HepG2 (cell line): Measurements from ENCODE around the gene TTC6. TPM values are rescaled to one million over a fixed set of nuclear protein-coding genes. Genes with fewer than 3 reads are reported as not detected.

Experiments
- CCDC6 ChIP-seq: sonication (generic); formaldehyde crosslinking; IDR thresholded peaks from 2 replicates; pipeline ENCODE4 v1.8.1; 2022; ENCODE audit warnings: mild to moderate bottlenecking, missing genetic modification reagents, moderate library complexity
- HNRNPH1 ChIP-seq: fragments of 200-400 bp; formaldehyde crosslinking; optimal IDR thresholded peaks from 2 replicates; pipeline ENCODE3; 2017; ENCODE audit warnings: mild to moderate bottlenecking, low read depth, low read length
- NFATC3 ChIP-seq: sonication (generic); formaldehyde crosslinking; IDR thresholded peaks from 2 replicates; pipeline ENCODE4 v1.5.1; 2020; ENCODE audit warnings: mild to moderate bottlenecking, missing genetic modification reagents
- NR0B2 ChIP-seq: sonication (generic); formaldehyde crosslinking; IDR thresholded peaks from 2 replicates; pipeline ENCODE4 v1.4.0; 2020; ENCODE audit warnings: mild to moderate bottlenecking, missing genetic modification reagents
- PHF20 ChIP-seq: sonication (generic); formaldehyde crosslinking; IDR thresholded peaks from 2 replicates; pipeline ENCODE4 v1.5.0; 2020; ENCODE audit warnings: mild to moderate bottlenecking, missing genetic modification reagents
- PITX1 ChIP-seq: sonication (generic); formaldehyde crosslinking; IDR thresholded peaks from 2 replicates; pipeline ENCODE4 v1.5.1; 2020; ENCODE audit warnings: mild to moderate bottlenecking, missing genetic modification reagents
- SRSF4 ChIP-seq: fragments of 200-400 bp; formaldehyde crosslinking; IDR thresholded peaks from one replicate; pipeline ENCODE4 v1.6.1; 2018; ENCODE audit warnings: mild to moderate bottlenecking, low read depth, low read length, moderate library complexity; ENCODE audit not compliant: poor library complexity, severe bottlenecking
- ZBTB7B ChIP-seq: sonication (generic); formaldehyde crosslinking; IDR thresholded peaks from 2 replicates; pipeline ENCODE4 v1.4.0; 2020; ENCODE audit warnings: missing genetic modification reagents
- ZNF136 ChIP-seq: sonication (generic); formaldehyde crosslinking; IDR thresholded peaks from 2 replicates; pipeline ENCODE4 v1.8.1; 2022; ENCODE audit warnings: low read depth, mild to moderate bottlenecking, moderate library complexity, missing genetic modification reagents
- ZNF292 ChIP-seq: sonication (generic); formaldehyde crosslinking; IDR thresholded peaks from 2 replicates; pipeline ENCODE4 v1.8.1; 2022; ENCODE audit warnings: mild to moderate bottlenecking, low read depth, missing genetic modification reagents, borderline replicate concordance
- ZNF350 ChIP-seq: sonication (generic); formaldehyde crosslinking; IDR thresholded peaks from 2 replicates; pipeline ENCODE4 v1.4.0; 2020; ENCODE audit warnings: mild to moderate bottlenecking, low read depth, missing genetic modification reagents, borderline replicate concordance
- polyA plus RNA-seq, 8 experiments: library from polyadenylated mRNA; depleted of rRNA in 3 of 8; stranded (reverse) in 7 of 8; unstranded in 1 of 8; fragments of >200 nt; fragmentation: Illumina TruSeq in 4 of 8; extraction: Trizol in 4 of 8; gene quantifications; 2 replicates each; pipeline versions ENCODE4 v1.2.1 to v1.2.3, GENCODE V29; 2011 to 2016; ENCODE audit warnings: low read depth in 4 of 8, missing spikeins in 1 of 8, mixed read lengths in 1 of 8; ENCODE audit not compliant: insufficient read depth in 1 of 8
- total RNA-seq, 5 experiments: library from RNA; depleted of rRNA; stranded (reverse); fragments of >200 nt; fragmentation: Illumina TruSeq; extraction: Trizol; gene quantifications; 2 replicates each; pipeline ENCODE4 v1.2.3, GENCODE V29; 2016; ENCODE audit warnings: low read depth in 1 of 5
- TF ChIP-seq, protein P1 (sequence below): sonication (generic); formaldehyde crosslinking; IDR thresholded peaks from 2 replicates; pipeline ENCODE4 v1.8.1; 2022; ENCODE audit warnings: low read depth, mild to moderate bottlenecking, missing genetic modification reagents

Gene TTC6
- total and polyA plus RNA-seq, 2 of the 13 experiments (the other 11 are each of a cell fraction or from before 2014, with no cell fraction given), result 9.3 to 27.4 TPM

DNA sequence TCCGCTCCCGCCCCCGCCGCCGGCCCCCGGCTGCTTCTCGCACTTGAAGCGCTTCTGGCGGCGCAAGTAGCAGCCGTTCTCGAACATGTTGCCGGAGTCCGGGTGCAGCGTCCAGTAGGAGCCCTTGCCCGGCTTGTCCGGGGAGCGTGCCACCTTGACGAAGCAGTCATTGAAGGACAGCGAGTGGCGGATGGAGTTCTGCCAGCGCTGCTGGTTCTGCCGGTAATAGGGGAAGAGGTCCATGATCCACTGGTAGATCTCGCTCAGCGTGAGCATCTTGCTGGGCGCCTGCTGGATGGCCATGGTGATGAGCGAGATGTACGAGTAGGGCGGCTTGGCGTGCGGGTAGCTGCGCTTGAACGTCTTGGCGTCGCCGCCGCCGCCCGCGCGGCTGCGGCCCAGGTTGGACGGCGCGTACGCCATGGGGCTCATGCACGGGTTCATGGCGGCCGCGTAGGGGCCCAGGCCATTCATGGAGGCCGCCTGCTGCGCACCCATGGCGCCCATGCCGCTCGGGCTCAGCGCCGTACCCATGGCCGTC, 3.4 kb upstream of the TTC6 start (continued):
- TF ChIP-seq ZNF350 (CRISPR knock-in tag) (no peak), SRSF4 (peak; percentile 31), PHF20 (CRISPR knock-in tag) (0 out of 2 replicates have a peak, but pooled peaks have one; percentile 14), ZBTB7B (no peak), ZNF292 (no peak), NFATC3 (no peak), NR0B2 (0 out of 2 replicates have a peak, but pooled peaks have one; percentile 34), CCDC6 (CRISPR knock-in tag) (0 out of 2 replicates have a peak, but pooled peaks have one; percentile 36), PITX1 (CRISPR knock-in tag) (no peak), HNRNPH1 (no peak), ZNF136 (CRISPR knock-in tag) (no peak)
- TF ChIP-seq, protein P1, sequence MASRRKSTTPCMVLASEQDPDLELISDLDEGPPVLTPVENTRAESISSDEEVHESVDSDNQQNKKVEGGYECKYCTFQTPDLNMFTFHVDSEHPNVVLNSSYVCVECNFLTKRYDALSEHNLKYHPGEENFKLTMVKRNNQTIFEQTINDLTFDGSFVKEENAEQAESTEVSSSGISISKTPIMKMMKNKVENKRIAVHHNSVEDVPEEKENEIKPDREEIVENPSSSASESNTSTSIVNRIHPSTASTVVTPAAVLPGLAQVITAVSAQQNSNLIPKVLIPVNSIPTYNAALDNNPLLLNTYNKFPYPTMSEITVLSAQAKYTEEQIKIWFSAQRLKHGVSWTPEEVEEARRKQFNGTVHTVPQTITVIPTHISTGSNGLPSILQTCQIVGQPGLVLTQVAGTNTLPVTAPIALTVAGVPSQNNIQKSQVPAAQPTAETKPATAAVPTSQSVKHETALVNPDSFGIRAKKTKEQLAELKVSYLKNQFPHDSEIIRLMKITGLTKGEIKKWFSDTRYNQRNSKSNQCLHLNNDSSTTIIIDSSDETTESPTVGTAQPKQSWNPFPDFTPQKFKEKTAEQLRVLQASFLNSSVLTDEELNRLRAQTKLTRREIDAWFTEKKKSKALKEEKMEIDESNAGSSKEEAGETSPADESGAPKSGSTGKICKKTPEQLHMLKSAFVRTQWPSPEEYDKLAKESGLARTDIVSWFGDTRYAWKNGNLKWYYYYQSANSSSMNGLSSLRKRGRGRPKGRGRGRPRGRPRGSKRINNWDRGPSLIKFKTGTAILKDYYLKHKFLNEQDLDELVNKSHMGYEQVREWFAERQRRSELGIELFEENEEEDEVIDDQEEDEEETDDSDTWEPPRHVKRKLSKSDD (CRISPR knock-in tag), result 0 out of 2 replicates have a peak, but pooled peaks have one; percentile 86
